ENCODE data around the gene LSAMP. TPM values are rescaled to one million over a fixed set of nuclear protein-coding genes. Genes with fewer than 3 reads are reported as not detected.
"Not testable (repeated sequence)": the region's sequence is repeated elsewhere in the genome, so short reads cannot be mapped to it uniquely, and the experiment has no call there.

LSAMP gene
- total RNA-seq, 1 experiment from 2014 or later = not detected

GRCh38 chr3:116078561-116078960 is 366.7 kb downstream of the LSAMP start:
- no TSS peak for BruUV-seq (replicated peaks)
- no peaks in the 10 kb centered on the region for H3K36me3 Mint-ChIP-seq (ENCODE audit: insufficient read depth, unreplicated experiment)

DNA sequence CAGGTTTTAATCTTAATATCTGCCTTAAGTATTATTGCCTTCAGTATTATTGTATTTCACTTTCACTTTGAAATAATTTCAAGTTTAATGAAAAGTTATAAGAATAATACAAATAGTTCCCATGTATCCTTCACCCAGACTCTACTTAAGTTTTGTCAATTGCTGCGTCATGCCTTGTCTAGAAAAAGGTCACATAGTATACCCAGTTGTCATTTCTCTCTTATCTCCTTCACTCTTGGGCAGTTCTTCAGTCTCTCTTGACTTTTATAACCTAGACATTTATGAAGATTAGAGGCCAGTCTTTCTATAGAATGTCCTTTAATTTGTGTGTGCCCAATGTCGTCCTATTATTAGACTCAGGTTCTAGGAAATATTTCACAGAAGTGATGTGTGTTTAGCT is 367.7 kb downstream of the LSAMP start:
- Histone ChIP-seq H3K27me3 (replicated peaks; ENCODE audit: control insufficient read depth, insufficient read depth, low read length) (no peaks in the 10 kb centered on the region), H3K36me3 (ENCODE audit: control insufficient read depth, insufficient read depth, low read length) (no peaks in the 10 kb centered on the region), H3K9me3 (no peaks in the 10 kb centered on the region), H3K4me3 (ENCODE audit: low read depth, low read length) (no peak overlapping the region), H3K4me1 (no peaks in the 10 kb centered on the region)
- H3K4me1 Mint-ChIP-seq (ENCODE audit: low read depth, unreplicated experiment) = no peaks in the 10 kb centered on the region
- no TSS peak for BruUV-seq (replicated peaks)
- no peaks in the 10 kb centered on the region for H3K27me3 Mint-ChIP-seq (ENCODE audit: insufficient read depth, unreplicated experiment)
- H3K36me3 Mint-ChIP-seq (ENCODE audit: insufficient read depth, unreplicated experiment) = no peaks in the 10 kb centered on the region
- ChIA-PET CTCF (interaction anchor here (1.0 kb wide), 1 partner anchor 91 kb away, joined by 3 read pairs; no protein-coding TSS in a partner anchor), POLR2A (no interaction called here)
- intact Hi-C loops (cut with micrococcal nuclease; ENCODE audit: unreplicated experiment) = no loop called here
- TF ChIP-seq CTCF (IDR thresholded peaks at IDR 0.05; ENCODE audit: insufficient read depth in 1 of 2, low read depth in 1 of 2, low read length in 1 of 2, severe bottlenecking in 1 of 2, unreplicated experiment in 1 of 2) = no peak
- no peaks in the 10 kb centered on the region for H3K9me3 Mint-ChIP-seq (ENCODE audit: unreplicated experiment)
- H3K27ac Mint-ChIP-seq (ENCODE audit: unreplicated experiment) = no peak overlapping the region
- H3K4me3 Mint-ChIP-seq (ENCODE audit: unreplicated experiment) = no peak overlapping the region
- no peak for DNase-seq

More at GRCh38 chr3:116078561-116078960, 366.7 kb downstream of the LSAMP start:
- no peaks in the 10 kb centered on the region for H3K4me1 ChIP-seq
- H3K27ac Mint-ChIP-seq (ENCODE audit: unreplicated experiment) = no peak overlapping the region
- H3K4me1 Mint-ChIP-seq (ENCODE audit: low read depth, unreplicated experiment) = no peaks in the 10 kb centered on the region
- no peaks in the 10 kb centered on the region for H3K27me3 Mint-ChIP-seq (ENCODE audit: insufficient read depth, unreplicated experiment)
- ChIA-PET POLR2A (no interaction called here), CTCF (interaction anchor here (1.0 kb wide), 1 partner anchor 92 kb away, joined by 3 read pairs; no protein-coding TSS in a partner anchor)
- no peak overlapping the region for H3K4me3 Mint-ChIP-seq (ENCODE audit: unreplicated experiment)
- no peaks in the 10 kb centered on the region for H3K36me3 ChIP-seq (ENCODE audit: control insufficient read depth, insufficient read depth, low read length)
- no peak for TF ChIP-seq CTCF (IDR thresholded peaks at IDR 0.05; ENCODE audit: insufficient read depth in 1 of 2, low read depth in 1 of 2, low read length in 1 of 2, severe bottlenecking in 1 of 2, unreplicated experiment in 1 of 2)
- no peaks in the 10 kb centered on the region for H3K9me3 ChIP-seq
- no peak overlapping the region for H3K4me3 ChIP-seq (ENCODE audit: low read depth, low read length)
- no peaks in the 10 kb centered on the region for H3K27me3 ChIP-seq (replicated peaks; ENCODE audit: control insufficient read depth, insufficient read depth, low read length)
- intact Hi-C loops (cut with micrococcal nuclease; ENCODE audit: unreplicated experiment) = no loop called here
- DNase-seq = no peak
- no peaks in the 10 kb centered on the region for H3K9me3 Mint-ChIP-seq (ENCODE audit: unreplicated experiment)

- Histone ChIP-seq H3K4me3 (ENCODE audit: low read depth, low read length) (no peak overlapping the region), H3K36me3 (ENCODE audit: control insufficient read depth, insufficient read depth, low read length) (no peaks in the 10 kb centered on the region), H3K27me3 (replicated peaks; ENCODE audit: control insufficient read depth, insufficient read depth, low read length) (no peaks in the 10 kb centered on the region), H3K9me3 (no peaks in the 10 kb centered on the region), H3K4me1 (no peaks in the 10 kb centered on the region)
- H3K27me3 Mint-ChIP-seq (ENCODE audit: insufficient read depth, unreplicated experiment) = no peaks in the 10 kb centered on the region
- DNase-seq = no peak
- no peak overlapping the region for H3K4me3 Mint-ChIP-seq (ENCODE audit: unreplicated experiment)
- CTCF ChIA-PET = no interaction called here
- no peaks in the 10 kb centered on the region for H3K9me3 Mint-ChIP-seq (ENCODE audit: unreplicated experiment)
- no peak for TF ChIP-seq CTCF (IDR thresholded peaks at IDR 0.05; ENCODE audit: insufficient read depth in 1 of 2, low read depth in 1 of 2, low read length in 1 of 2, severe bottlenecking in 1 of 2, unreplicated experiment in 1 of 2)
- BruUV-seq (replicated peaks) = no TSS peak
- POLR2A ChIA-PET = no interaction called here
- H3K36me3 Mint-ChIP-seq (ENCODE audit: insufficient read depth, unreplicated experiment) = no peaks in the 10 kb centered on the region
- intact Hi-C loops (cut with micrococcal nuclease; ENCODE audit: unreplicated experiment) = no loop called here
- H3K27ac Mint-ChIP-seq (ENCODE audit: unreplicated experiment) = no peak overlapping the region
- H3K4me1 Mint-ChIP-seq (ENCODE audit: low read depth, unreplicated experiment) = no peaks in the 10 kb centered on the region
Observed at GRCh38 chr3:116077059-116077458, 368.2 kb downstream of the LSAMP start.

DNA sequence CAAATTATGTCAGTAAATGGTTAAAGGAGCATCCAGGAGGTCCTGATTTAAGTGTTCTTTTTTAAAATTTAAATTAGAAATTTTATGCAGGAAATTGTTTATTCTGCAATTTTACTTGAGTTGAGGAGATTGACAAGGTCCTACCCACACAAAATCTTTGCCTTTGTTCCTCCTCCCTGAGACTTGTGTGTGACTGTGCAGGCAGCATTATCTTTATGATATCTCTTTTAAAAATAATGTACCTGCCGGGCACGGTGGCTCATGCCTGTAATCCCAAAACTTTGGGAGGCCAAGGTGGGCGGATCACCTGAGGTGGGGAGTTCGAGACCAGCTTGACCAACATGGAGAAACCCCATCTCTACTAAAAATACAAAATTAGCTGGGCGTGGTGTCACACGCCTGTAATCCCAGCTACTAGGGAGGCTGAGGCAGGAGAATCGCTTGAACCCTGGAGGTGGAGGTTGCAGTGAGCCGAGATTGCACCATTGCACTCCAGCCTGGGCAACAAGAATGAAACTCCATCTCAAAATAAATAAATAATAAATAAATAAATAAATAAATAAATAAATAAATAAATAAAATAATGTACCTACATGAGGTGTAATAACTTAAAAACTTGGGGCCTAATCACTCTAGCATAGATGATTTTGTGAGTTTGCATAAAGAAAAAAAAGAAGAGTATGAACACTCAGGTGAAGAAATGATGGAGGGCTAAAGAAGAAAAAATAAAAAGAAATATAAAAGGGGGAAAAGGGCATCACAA is 374.6 kb downstream of the LSAMP start:
- intact Hi-C loops (cut with micrococcal nuclease; ENCODE audit: unreplicated experiment); POLR2A ChIA-PET; H3K36me3 Mint-ChIP-seq (ENCODE audit: insufficient read depth, unreplicated experiment); H3K4me3 Mint-ChIP-seq (ENCODE audit: unreplicated experiment); H3K9me3 Mint-ChIP-seq (ENCODE audit: unreplicated experiment); BruUV-seq (replicated peaks); H3K27ac Mint-ChIP-seq (ENCODE audit: unreplicated experiment); H3K4me1 ChIP-seq; H3K4me1 Mint-ChIP-seq (ENCODE audit: low read depth, unreplicated experiment); H3K36me3 ChIP-seq (ENCODE audit: control insufficient read depth, insufficient read depth, low read length); H3K4me3 ChIP-seq (ENCODE audit: low read depth, low read length); H3K27me3 Mint-ChIP-seq (ENCODE audit: insufficient read depth, unreplicated experiment); H3K9me3 ChIP-seq; CTCF ChIA-PET; DNase-seq; H3K27me3 ChIP-seq (replicated peaks; ENCODE audit: control insufficient read depth, insufficient read depth, low read length): not testable (repeated sequence)

Measured in Caco-2 (cell line).